ENCODE results near the gene SNX24. TPM values are rescaled to one million over a fixed set of nuclear protein-coding genes. Genes with fewer than 3 reads are reported as not detected.

The SNX24 gene
- total RNA-seq, 1 experiment from 2014 or later = 13.9 TPM

DNA sequence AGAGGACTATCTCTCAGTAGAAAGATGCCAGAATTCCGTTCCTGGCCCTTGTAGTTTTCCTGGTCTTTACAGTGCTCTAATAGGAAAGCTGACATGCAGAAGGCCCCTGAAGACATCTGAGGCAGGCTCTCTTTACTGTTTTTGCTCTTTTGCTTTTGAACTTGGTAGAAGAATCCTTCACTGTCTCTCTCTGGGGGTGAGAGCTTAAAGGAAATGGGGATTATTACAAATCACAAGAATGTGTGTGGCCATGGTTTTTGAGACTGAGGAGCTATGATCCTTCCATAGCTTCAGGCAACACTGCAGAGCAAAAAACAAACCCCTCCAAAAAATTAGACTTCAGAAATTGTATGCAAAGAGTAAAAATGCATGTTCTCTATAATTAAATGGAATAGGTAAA, 102.0 kb downstream of the SNX24 start:
- DNase-seq = no peak
- TF ChIP-seq, protein P1, sequence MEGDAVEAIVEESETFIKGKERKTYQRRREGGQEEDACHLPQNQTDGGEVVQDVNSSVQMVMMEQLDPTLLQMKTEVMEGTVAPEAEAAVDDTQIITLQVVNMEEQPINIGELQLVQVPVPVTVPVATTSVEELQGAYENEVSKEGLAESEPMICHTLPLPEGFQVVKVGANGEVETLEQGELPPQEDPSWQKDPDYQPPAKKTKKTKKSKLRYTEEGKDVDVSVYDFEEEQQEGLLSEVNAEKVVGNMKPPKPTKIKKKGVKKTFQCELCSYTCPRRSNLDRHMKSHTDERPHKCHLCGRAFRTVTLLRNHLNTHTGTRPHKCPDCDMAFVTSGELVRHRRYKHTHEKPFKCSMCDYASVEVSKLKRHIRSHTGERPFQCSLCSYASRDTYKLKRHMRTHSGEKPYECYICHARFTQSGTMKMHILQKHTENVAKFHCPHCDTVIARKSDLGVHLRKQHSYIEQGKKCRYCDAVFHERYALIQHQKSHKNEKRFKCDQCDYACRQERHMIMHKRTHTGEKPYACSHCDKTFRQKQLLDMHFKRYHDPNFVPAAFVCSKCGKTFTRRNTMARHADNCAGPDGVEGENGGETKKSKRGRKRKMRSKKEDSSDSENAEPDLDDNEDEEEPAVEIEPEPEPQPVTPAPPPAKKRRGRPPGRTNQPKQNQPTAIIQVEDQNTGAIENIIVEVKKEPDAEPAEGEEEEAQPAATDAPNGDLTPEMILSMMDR (conservative IDR thresholded peaks at IDR 0.05) = no peak
- H3K27me3 Mint-ChIP-seq (ENCODE audit: low read depth) = no peaks in the 10 kb centered on the region
- WGBS (ENCODE audit: extremely low coverage, insufficient read length, low lambda C conversion rate) = no CpG with 5 or more reads among the region's 1 CpG
- H2BK12ac ChIP-seq (ENCODE audit: insufficient read length, low read depth, low read length) = no peak overlapping the region
- H2BK15ac ChIP-seq (ENCODE audit: low read depth, low read length) = no peak overlapping the region
- no peak overlapping the region for H4K5ac ChIP-seq (ENCODE audit: insufficient read length, low read depth, low read length)
- no peak overlapping the region for H3K27ac Mint-ChIP-seq
- no peaks in the 10 kb centered on the region for H3K27me3 ChIP-seq (ENCODE audit: insufficient read depth, low read length)
- H2BK20ac ChIP-seq (ENCODE audit: low read depth, low read length, poor library complexity, severe bottlenecking) = no peak overlapping the region
- no peak overlapping the region for H2BK5ac ChIP-seq (ENCODE audit: insufficient read length, low read length)
- no peak overlapping the region for H4K8ac ChIP-seq (replicated peaks; ENCODE audit: insufficient read length, low read depth, low read length)
- no peaks in the 10 kb centered on the region for H4K20me1 ChIP-seq (ENCODE audit: control insufficient read depth, insufficient read depth, insufficient read length)
- H3K4me2 ChIP-seq (ENCODE audit: insufficient read depth, insufficient read length, low read length) = no peak overlapping the region
- no peaks in the 10 kb centered on the region for H3K79me2 ChIP-seq (ENCODE audit: insufficient read depth, low read length)
- H3K4me1 ChIP-seq (ENCODE audit: insufficient read depth, low read length) = no peaks in the 10 kb centered on the region
- peaks cover 17 to 24% of the 10 kb centered on the region in 2 experiments for H3K4me1 Mint-ChIP-seq
- H3K79me1 ChIP-seq (ENCODE audit: insufficient read depth, low read depth, low read length, poor library complexity, severe bottlenecking) = no peaks in the 10 kb centered on the region
- no peaks in the 10 kb centered on the region for H3K36me3 Mint-ChIP-seq (ENCODE audit: insufficient read depth in 1 of 3, low read depth in 3 of 3)
- H2AFZ ChIP-seq (ENCODE audit: low read length) = no peak overlapping the region
- H3T11ph ChIP-seq (ENCODE audit: low read length) = no peak overlapping the region
- no peak overlapping the region for H3K4me3 Mint-ChIP-seq
- no peak overlapping the region for H3K4ac ChIP-seq (ENCODE audit: low read depth, low read length)
- no peak overlapping the region for H2AK5ac ChIP-seq (ENCODE audit: insufficient read length, low read length)
- no peak overlapping the region for H4K91ac ChIP-seq (ENCODE audit: insufficient read length, low read depth, low read length)
- H3K23me2 ChIP-seq (ENCODE audit: insufficient read length, low read depth, low read length, poor library complexity, severe bottlenecking) = no peaks in the 10 kb centered on the region
- H3K9me3 ChIP-seq (ENCODE audit: control insufficient read depth, low read depth, low read length) = no peaks in the 10 kb centered on the region
- H3K18ac ChIP-seq (ENCODE audit: insufficient read length, low read depth, low read length) = no peak overlapping the region
- no peaks in the 10 kb centered on the region for H3K9me3 Mint-ChIP-seq
- H3K56ac ChIP-seq (ENCODE audit: insufficient read length, low read depth, low read length) = no peak overlapping the region
- H3K9ac ChIP-seq (ENCODE audit: extremely low read depth, insufficient read length, low read length) = no peak overlapping the region
- no peak overlapping the region for H3K23ac ChIP-seq (ENCODE audit: insufficient read length, low read depth, low read length)
- no peak overlapping the region for H3K27ac ChIP-seq (ENCODE audit: insufficient read length, low read depth, low read length)
- H3K14ac ChIP-seq (ENCODE audit: insufficient read depth, low read length) = no peak overlapping the region
- H2BK120ac ChIP-seq (ENCODE audit: low read depth, low read length, poor library complexity, severe bottlenecking) = no peak overlapping the region
